Peyer's patch (tissue), 4 donors: ENCODE measurements around the gene LENG9. TPM values are rescaled to one million over a fixed set of nuclear protein-coding genes. Genes with fewer than 3 reads are reported as not detected.

ENCODE experiments used
- DNase-seq, 3 donors: peaks; one replicate each; pipeline ENCODE4 v3.0.0-alpha.2; 2017 to 2019
- H3K27ac ChIP-seq, 4 donors: fragments of 200-600 bp; sonication (generic); one replicate each; pipeline ENCODE4 v1.5.1; 2016 to 2019
- H3K27me3 ChIP-seq, 2 donors: fragments of 200-600 bp; sonication (generic); one replicate each; pipeline ENCODE4 v1.5.1; 2019
- H3K36me3 ChIP-seq, 3 donors: fragments of 200-600 bp; sonication (generic); one replicate each; pipeline ENCODE4 v1.5.1; 2016 to 2019
- H3K4me1 ChIP-seq, 4 donors: fragments of 200-600 bp; sonication (generic); one replicate each; pipeline ENCODE4 v1.5.1; 2016 to 2019
- H3K4me3 ChIP-seq, 4 donors: fragments of 200-600 bp; sonication (generic); 1 replicate in 3 of 4; 2 replicates in 1 of 4; pipeline ENCODE4 v1.5.1; 2016 to 2019; ENCODE audit warnings: mild to moderate bottlenecking in 1 of 4
- H3K9me3 ChIP-seq, 4 donors: fragments of 200-600 bp; sonication (generic); one replicate each; pipeline ENCODE4 v1.5.1; 2016 to 2019; ENCODE audit warnings: mild to moderate bottlenecking in 1 of 4
- CTCF ChIP-seq, 6 experiments: fragments of 450-650 bp in 4 of 6; fragments of 200-600 bp in 2 of 6; sonication (generic) in 1 of 6; IDR thresholded peaks; one replicate each; pipeline ENCODE4 v1.5.1; 2017 to 2019; ENCODE audit warnings: antibody characterized with exemption in 6 of 6, mild to moderate bottlenecking in 3 of 6, moderate library complexity in 1 of 6
- POLR2A ChIP-seq, 2 donors: fragments of 450-650 bp; IDR thresholded peaks; one replicate each; pipeline ENCODE4 v1.5.1; 2017; ENCODE audit warnings: antibody characterized with exemption in 2 of 2, mild to moderate bottlenecking in 2 of 2, moderate library complexity in 2 of 2
- total RNA-seq, 4 donors: library from RNA; depleted of rRNA; stranded (reverse); fragments of >200 nt; gene quantifications; one replicate each; pipeline ENCODE4 v1.1.0, GENCODE V29; 2016

Gene LENG9
- total RNA-seq, 4 donors from 2014 or later, result 11.0 to 18.9 (median 15.8) TPM

- Histone ChIP-seq H3K27ac (no peak overlapping the region), H3K4me1 (peaks cover 0 to 34% (median under 1%) of the 10 kb centered on the region in 4 donors), H3K27me3 (no peaks in the 10 kb centered on the region), H3K9me3 (no peaks in the 10 kb centered on the region), H3K4me3 (no peak overlapping the region), H3K36me3 (peaks cover 0 to 100% (median 10%) of the 10 kb centered on the region in 3 donors)
- no peak for TF ChIP-seq POLR2A (IDR thresholded peaks at IDR 0.05)
- no peak for TF ChIP-seq CTCF (IDR thresholded peaks at IDR 0.05)
- no peak for DNase-seq
Observed at GRCh38 chr19:54456423-54457373, 6.9 kb downstream of the LENG9 start.

GRCh38 chr19:54455786-54456422, 7.7 kb downstream of the LENG9 start:
- no peak for DNase-seq
- Histone ChIP-seq H3K4me3 (no peak overlapping the region), H3K9me3 (no peaks in the 10 kb centered on the region), H3K27ac (no peak overlapping the region), H3K4me1 (peaks cover 0 to 35% (median 4%) of the 10 kb centered on the region in 4 donors), H3K36me3 (peaks cover 0 to 100% (median 10%) of the 10 kb centered on the region in 3 donors), H3K27me3 (no peaks in the 10 kb centered on the region)
- TF ChIP-seq CTCF (IDR thresholded peaks at IDR 0.05), result no peak

GRCh38 chr19:54454781-54455675, 8.6 kb downstream of the LENG9 start:
- Histone ChIP-seq H3K36me3 (peaks cover 0 to 93% (median 10%) of the 10 kb centered on the region in 3 donors), H3K4me1 (peaks cover 3 to 35% (median 12%) of the 10 kb centered on the region in 4 donors), H3K27ac (no peak overlapping the region), H3K9me3 (no peaks in the 10 kb centered on the region), H3K27me3 (no peaks in the 10 kb centered on the region), H3K4me3 (no peak overlapping the region)
- no peak for DNase-seq
- TF ChIP-seq POLR2A (IDR thresholded peaks at IDR 0.05), result no peak
- TF ChIP-seq CTCF (IDR thresholded peaks at IDR 0.05), result no peak

GRCh38 chr19:54453921-54454780, 9.4 kb downstream of the LENG9 start:
- Histone ChIP-seq H3K27ac (no peak overlapping the region), H3K36me3 (peaks cover 0 to 84% (median 10%) of the 10 kb centered on the region in 3 donors), H3K9me3 (no peaks in the 10 kb centered on the region), H3K27me3 (no peaks in the 10 kb centered on the region), H3K4me1 (peaks cover 7 to 28% (median 12%) of the 10 kb centered on the region in 4 donors), H3K4me3 (no peak overlapping the region)
- no peak for TF ChIP-seq CTCF (IDR thresholded peaks at IDR 0.05)
- TF ChIP-seq POLR2A (IDR thresholded peaks at IDR 0.05), result no peak
- no peak for DNase-seq
